Stimulated activated CD8-positive, alpha-beta memory T cell treated with anti-CD3 and anti-CD28 coated beads, Interleukin-12 subunit alpha, Interleukin-12 subunit beta, amount 100 ng/mL, for 24 hours (primary cell): ENCODE data around the gene CCSER1.
"Not testable (repeated sequence)": the region's sequence is repeated elsewhere in the genome, so short reads cannot be mapped to it uniquely, and the experiment has no call there.

Experiments used
- DNase-seq: peaks from one replicate; pipeline ENCODE4 v3.0.0-alpha.2; 2020; ENCODE audit errors: extremely low read depth

The CCSER1 gene

GRCh38 chr4:90445380-90445779 is 318.2 kb downstream of the CCSER1 start:
- DNase-seq: no peak

GRCh38 chr4:90449626-90450025 is 322.4 kb downstream of the CCSER1 start:
- DNase-seq: no peak

GRCh38 chr4:90456891-90457290 is 329.7 kb downstream of the CCSER1 start:
- no peak for DNase-seq

- no peak for DNase-seq
Measured at GRCh38 chr4:90457817-90458216, 330.6 kb downstream of the CCSER1 start.

GRCh38 chr4:90458576-90458975 is 331.4 kb downstream of the CCSER1 start:
- no peak for DNase-seq

GRCh38 chr4:90474484-90474883 is 347.3 kb downstream of the CCSER1 start:
- DNase-seq: no peak

GRCh38 chr4:90476019-90476418 is 348.8 kb downstream of the CCSER1 start:
- DNase-seq: no peak

- DNase-seq: no peak
Measured at GRCh38 chr4:90476586-90476985, 349.4 kb downstream of the CCSER1 start.

- DNase-seq: not testable (repeated sequence)
Measured at GRCh38 chr4:90484894-90485293, 357.7 kb downstream of the CCSER1 start.

- DNase-seq: no peak
Measured at GRCh38 chr4:90486346-90486745, 359.2 kb downstream of the CCSER1 start.

- no peak for DNase-seq
Measured at GRCh38 chr4:90495211-90495610, 368.0 kb downstream of the CCSER1 start.

- DNase-seq: no peak
Measured at GRCh38 chr4:90495936-90496335, 368.7 kb downstream of the CCSER1 start.

GRCh38 chr4:90498175-90498574 is 371.0 kb downstream of the CCSER1 start:
- no peak for DNase-seq

GRCh38 chr4:90503677-90504076 is 376.5 kb downstream of the CCSER1 start:
- no peak for DNase-seq

GRCh38 chr4:90515191-90515590 is 388.0 kb downstream of the CCSER1 start:
- no peak for DNase-seq

- DNase-seq: no peak
Measured at GRCh38 chr4:90528551-90528950, 401.4 kb downstream of the CCSER1 start.

GRCh38 chr4:90536408-90536807 is 409.2 kb downstream of the CCSER1 start:
- DNase-seq: no peak

GRCh38 chr4:90537491-90537890 is 410.3 kb downstream of the CCSER1 start:
- DNase-seq: no peak

GRCh38 chr4:90540536-90540935 is 413.3 kb downstream of the CCSER1 start:
- DNase-seq: no peak

GRCh38 chr4:90542216-90542615 is 415.0 kb downstream of the CCSER1 start:
- no peak for DNase-seq

GRCh38 chr4:90543419-90544170 is 416.4 kb downstream of the CCSER1 start:
- DNase-seq: no peak

GRCh38 chr4:90544532-90545045 is 417.4 kb downstream of the CCSER1 start:
- DNase-seq: no peak

- DNase-seq: no peak
Measured at GRCh38 chr4:90545380-90545779, 418.2 kb downstream of the CCSER1 start.

GRCh38 chr4:90546114-90546513 is 418.9 kb downstream of the CCSER1 start:
- DNase-seq: no peak
